Ecto neural progenitor cell (in vitro differentiated cells): Measurements from ENCODE around the gene SLC25A19.
A peak's percentile ranks its signal among the peaks of the same experiment; 100 is the strongest.
"Not testable (repeated sequence)": the region's sequence is repeated elsewhere in the genome, so short reads cannot be mapped to it uniquely, and the experiment has no call there.

Experiments
- DNase-seq: peaks from one replicate; pipeline ENCODE4 v3.0.0-alpha.2; 2018; ENCODE audit warnings: low spot score

The SLC25A19 gene

DNA sequence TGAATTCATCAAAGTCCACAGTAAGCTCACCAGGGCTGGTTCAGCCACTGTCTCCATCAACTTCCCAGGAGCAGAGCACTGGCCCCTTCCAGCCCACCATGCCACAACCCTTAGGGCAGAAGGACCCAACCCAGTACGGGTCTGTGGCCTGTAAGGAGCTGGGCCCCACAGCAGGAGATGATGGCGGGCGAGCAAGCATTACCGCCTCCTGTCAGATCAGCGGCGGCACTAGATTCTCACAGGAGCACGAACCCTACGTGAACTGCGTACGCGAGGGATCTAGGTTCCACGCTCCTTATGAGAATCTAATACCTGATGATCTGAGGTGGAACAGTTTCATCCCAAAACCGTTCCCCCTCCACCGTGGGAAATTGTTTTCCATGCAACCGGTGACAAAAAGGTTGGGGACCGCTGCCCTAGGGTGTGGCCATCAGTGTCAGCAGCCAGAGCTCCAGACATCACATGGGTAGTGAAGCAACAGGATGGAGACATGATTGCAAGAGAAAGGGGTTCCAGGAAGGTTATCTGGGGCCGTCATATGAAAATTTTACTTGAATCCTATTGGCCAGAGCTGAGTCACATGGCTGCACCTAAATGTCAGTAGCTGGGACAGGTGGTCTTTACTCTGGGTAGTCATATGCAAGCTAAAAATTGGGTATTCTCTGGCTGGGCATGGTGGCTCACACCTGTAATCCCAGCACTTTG, 12.4 kb upstream of the SLC25A19 start:
- DNase-seq, result no peak

DNA sequence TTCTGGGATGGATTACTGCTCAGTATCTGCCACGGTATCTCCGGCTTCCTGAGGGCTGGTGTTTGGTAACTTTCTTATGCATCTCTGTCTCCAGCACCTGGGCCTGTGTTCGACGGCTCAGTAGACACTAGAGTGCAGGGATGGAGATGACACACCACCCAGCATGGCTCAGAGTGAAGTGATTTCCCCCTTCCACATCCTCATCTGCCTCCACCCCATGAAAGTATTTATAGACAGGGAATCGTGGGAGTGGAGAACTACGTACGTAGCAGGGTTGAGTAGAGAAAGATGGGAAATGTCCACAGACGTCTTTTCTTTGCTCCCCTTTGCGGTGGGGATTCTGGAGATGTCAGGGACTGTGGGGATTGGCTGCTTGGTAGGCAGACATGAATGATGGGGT, 11.8 kb upstream of the SLC25A19 start:
- DNase-seq, result no peak

GRCh38 chr17:75300280-75300679, 11.0 kb upstream of the SLC25A19 start:
- DNase-seq, result no peak

DNA sequence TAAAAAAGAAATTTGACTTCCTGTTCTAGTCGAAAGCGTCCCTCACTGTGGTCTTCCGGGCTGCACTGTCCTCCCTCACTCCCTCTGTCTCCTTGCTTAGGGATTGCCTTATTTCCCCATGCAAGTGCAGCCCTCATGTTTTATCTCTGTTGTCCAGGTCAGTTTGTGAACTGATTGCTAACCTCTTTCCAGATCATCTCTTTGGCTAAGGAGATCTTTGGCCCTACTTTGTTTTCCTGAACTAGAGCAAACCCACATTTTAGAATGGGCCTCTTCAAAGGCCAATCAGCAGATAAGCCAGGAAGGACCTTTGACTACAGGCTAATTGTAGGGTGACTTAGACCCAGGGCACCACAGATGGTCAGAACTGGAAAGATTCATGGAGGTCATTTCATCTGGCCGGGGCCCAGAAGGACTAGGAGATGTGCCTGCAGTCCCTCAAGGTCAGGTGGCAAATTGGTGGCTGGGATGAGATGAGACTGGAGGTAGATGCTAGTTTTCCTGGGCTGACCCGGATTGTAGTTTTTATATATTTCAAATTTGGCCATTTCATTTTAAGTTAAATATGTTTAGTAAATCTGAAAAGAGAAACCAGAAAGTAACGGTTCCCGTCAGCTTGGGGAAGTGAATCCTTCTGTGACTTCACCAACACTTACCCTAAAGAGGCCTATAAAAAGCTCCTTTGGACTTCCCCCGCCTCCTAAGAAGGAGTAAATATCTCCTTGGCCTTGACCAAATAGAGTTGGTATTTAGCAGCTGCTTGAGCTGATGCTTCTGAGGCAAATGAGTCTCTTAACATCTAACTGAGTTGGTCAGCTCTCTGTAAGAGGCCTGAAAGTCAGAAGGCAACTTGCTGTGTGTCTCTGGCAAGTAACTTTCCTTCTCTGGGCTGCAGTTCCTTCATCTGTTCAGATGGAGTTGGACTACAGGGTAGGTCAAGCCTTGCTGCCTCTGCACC, 6.2 kb upstream of the SLC25A19 start:
- DNase-seq, result no peak

- DNase-seq, result not testable (repeated sequence)
Measured at GRCh38 chr17:75292810-75293448, 3.7 kb upstream of the SLC25A19 start.

DNA sequence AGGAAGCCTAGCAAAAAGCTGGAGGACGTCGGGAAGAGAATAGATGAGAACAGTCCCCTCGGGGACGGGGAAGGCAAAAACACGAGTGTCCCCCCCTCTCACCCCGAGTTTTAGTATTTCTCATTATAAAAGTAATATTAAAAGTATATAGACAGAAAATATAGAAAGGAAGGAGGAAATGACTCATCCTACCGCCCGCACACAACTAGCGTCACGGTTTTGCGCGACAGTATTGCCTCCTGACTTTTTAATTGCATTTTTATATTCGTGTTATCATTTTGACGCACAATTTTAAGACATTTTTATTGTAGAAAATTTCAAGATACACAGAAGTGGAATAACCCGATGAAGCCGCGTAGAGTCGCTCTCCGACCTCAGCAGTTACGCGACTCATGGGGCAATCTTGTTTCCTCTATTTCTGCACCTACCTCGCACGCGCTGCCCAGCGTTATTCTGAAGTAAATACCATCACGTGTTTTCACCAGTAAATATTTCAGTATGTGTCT, 652 bp upstream of the SLC25A19 start:
- DNase-seq, result no peak

GRCh38 chr17:75288770-75289114, 491 bp downstream of the SLC25A19 start:
- DNase-seq, result no peak

DNA sequence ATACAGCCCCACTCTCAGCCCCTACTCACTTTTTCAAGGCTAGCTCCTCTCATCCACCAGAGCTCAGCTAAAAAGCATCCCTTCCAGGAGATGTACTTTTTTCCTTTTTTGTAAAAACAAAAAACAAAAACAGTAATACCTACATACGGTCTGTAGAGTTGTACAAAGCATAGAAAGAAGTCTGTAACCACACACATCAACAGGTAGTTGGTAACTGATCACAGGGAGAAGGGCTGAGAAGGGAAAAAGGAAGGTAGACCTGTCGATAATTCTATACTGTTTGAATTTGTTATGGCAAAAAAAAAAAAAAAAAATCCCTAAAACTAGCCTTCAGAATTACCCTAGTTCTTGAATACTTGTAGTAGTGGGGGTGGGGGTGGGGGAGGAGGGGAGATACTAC, 874 bp downstream of the SLC25A19 start:
- DNase-seq, result no peak

- DNase-seq, result no peak
Measured at GRCh38 chr17:75287221-75287620, 2.0 kb downstream of the SLC25A19 start.

DNA sequence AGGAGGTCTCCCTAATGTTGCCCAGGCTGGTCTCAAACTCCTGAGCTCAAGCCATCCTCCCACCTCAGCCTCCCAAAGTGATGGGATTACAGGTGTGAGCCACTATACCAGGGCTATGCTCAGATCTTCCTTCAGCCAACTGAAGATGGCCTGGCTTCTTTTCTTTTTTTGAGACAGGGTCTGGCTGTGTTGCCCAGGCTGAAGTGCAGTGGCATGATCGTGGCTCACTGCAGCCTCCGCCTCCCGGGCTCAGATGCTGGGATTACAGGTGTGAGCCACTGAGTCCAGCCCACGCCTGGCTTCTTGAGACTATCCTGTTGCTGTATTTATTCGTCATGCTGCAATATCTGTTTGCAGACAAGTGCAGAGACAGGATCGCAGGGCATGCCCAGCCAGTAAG, 4.1 kb downstream of the SLC25A19 start:
- no peak for DNase-seq

- DNase-seq, result not testable (repeated sequence)
Measured at GRCh38 chr17:75280189-75280588, 9.0 kb downstream of the SLC25A19 start.

GRCh38 chr17:75277664-75278071, 11.6 kb downstream of the SLC25A19 start:
- no peak for DNase-seq

DNA sequence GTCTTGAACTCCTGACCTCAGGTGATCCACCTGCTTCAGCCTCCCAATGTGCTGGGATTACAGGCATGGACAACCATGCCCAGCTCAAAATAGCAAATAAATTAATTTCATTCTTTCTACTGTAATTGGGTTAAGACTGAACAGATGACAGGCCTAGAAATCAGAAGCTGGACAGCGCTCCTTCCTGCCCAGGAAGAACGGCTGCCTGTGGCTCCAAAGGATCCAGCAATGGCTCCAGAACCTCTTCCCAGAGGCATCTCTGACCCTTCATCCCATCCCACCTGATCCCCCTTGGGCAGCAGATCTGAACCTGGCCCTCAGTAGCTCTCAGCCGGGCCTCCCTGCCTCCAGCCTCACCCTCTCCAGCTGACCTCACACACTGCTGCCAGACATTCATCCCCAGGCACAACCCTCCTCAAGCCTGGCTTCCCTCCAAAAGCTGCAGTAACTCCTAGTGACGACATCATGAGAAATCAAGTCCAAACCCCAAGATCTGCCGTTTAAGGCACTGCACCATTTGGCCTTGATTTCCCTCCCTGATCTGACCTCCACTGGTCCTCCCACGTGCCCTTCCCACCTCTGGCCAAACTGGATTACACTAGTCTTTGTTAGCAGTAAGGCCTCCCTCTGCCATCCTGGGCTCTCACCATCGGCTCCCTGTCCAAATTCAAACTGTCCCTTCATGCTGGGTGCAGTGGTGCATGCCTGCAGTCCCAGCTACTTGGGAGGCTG, 15.1 kb downstream of the SLC25A19 start:
- no peak for DNase-seq

DNA sequence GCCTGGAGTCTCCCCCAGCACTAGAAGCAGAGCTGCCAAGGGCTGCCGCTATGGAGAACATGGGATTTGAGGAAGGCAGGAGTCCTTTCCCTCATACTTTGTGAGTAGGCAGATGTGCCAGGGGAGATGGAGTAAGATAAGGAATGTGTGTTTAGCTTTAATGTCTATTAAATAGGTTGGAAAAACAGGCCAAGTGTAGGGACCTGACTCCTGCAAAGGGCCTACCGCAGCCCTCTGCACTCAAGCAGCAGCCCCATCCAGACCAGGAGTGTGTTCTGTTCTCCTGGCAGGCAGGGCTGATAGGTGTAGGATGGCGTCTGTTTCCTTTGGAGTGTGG, 16.4 kb downstream of the SLC25A19 start:
- no peak for DNase-seq

GRCh38 chr17:75271955-75272847, 17.0 kb downstream of the SLC25A19 start:
- no peak for DNase-seq

- peak; percentile 92 for DNase-seq
Measured at GRCh38 chr17:75271233-75271954, 17.8 kb downstream of the SLC25A19 start.

DNA sequence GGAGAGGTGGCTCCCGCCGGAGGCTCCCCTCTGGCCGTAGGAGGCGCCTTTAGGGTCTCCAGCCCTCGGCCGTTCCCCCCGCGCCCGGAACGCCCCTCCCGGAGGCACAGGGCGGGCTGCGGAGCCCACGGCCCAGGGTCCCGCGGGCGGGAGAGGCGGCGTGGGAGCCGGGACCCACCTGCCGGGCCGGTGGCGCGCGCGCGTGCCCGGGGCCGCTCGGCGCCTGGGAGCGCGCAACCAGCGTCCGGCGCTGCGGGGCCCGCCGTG, 18.3 kb downstream of the SLC25A19 start, which contains the start of gene MIF4GD:
TSS of gene MIF4GD (minus strand) at position 266 of the 267 bp plus-strand sequence. CDS start 1,036 bp downstream, outside the sequence.
- no peak for DNase-seq

DNA sequence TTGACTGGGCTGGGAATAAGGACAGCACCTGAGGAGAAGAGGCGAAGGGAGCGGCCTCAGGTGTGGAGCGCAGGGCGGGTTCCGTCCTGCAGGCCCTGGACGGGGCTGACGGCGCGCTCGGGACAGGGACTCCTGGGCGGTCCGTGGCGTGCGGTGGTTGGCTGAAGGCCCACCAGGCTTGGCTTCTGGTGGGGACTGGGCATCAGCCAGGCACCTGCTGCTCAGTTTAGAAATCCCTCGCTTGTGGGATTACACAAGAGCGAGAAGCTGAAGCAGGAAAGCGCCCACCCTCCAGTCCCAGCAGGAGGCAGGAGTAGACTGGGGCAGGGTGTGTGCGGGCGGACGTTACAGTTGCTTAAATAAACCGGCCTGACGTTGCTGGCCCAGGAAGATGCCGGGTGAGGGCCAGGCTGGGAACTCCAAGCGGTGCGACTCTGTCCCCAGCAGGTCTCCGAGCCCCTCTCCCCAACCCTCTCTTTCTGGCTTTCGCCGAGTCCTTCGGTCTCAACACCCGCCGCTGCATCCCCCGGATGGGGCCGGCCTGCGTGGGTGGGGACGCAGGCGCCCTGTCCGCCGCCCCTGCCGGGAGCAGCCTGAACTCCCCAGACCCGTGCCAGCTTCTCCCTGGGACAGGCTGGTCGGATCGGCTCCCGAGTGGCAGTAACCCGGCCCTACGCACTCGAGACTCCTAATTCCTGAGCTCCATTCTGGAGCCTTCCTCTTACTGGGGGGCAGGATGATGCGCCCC, 18.8 kb downstream of the SLC25A19 start:
- peak; percentile 88 for DNase-seq

GRCh38 chr17:75269844-75270217, 19.4 kb downstream of the SLC25A19 start:
- no peak for DNase-seq
